A549 (cell line): ENCODE measurements around the gene AWAT1. TPM values are rescaled to one million over a fixed set of nuclear protein-coding genes. Genes with fewer than 3 reads are reported as not detected.

Experiments
- ATAC-seq, 2 experiments: fragments of 200-7000 bp in 1 of 2; fragments of >200 bp in 1 of 2; cut with Nextera tagmentation in 1 of 2; cut with Tn5 transposase in 1 of 2; 3 replicates each; pipeline versions ENCODE4 v1.8.0 to v1.9.1; 2018 to 2020; ENCODE audit warnings: mild to moderate bottlenecking in 1 of 2, moderate library complexity in 1 of 2
- CTCF ChIA-PET: fragments of 300-600 bp; sonication (Branson Sonifier 250); formaldehyde crosslinking; extraction: SDS; loops from one replicate; lab custom pipeline; 2021; ENCODE audit warnings: antibody characterized with exemption, inconsistent platforms; lab: Yijun Ruan, JAX
- POLR2A ChIA-PET: fragments of 350-600 bp; formaldehyde crosslinking; extraction: SDS; loops from one replicate; lab custom pipeline; 2021; ENCODE audit warnings: antibody characterized with exemption, inconsistent platforms; lab: Yijun Ruan, JAX
- DNase-seq, 2 experiments: peaks; one replicate each; pipeline versions ENCODE4 v3.0.0 to v3.0.0-alpha.2; 2011 to 2016; ENCODE audit warnings: low read depth in 1 of 2, low spot score in 1 of 2
- FAIRE-seq: peaks from 2 replicates; lab custom pipeline; 2011; peaks lifted over from hg19 to GRCh38; lab: Jason Lieb, UNC
- H3K27ac ChIP-seq, 2 experiments: fragments of >200 bp; sonication (Bioruptor Twin); formaldehyde crosslinking; 3 replicates each; pipeline ENCODE4 v1.5.1; 2016 to 2017
- H3K4me1 ChIP-seq: fragments of >200 bp; sonication (Bioruptor Twin); formaldehyde crosslinking; 3 replicates; pipeline ENCODE4 v1.6.1; 2016
- H3K4me2 ChIP-seq: fragments of >200 bp; sonication (Bioruptor Twin); formaldehyde crosslinking; 3 replicates; pipeline ENCODE4 v1.6.1; 2016
- H3K4me3 ChIP-seq: fragments of >200 bp; sonication (Bioruptor Twin); formaldehyde crosslinking; 3 replicates; pipeline ENCODE4 v1.5.1; 2016
- H3K9me3 ChIP-seq: fragments of >200 bp; sonication (Bioruptor Twin); formaldehyde crosslinking; 3 replicates; pipeline ENCODE4 v1.6.1; 2016
- CBX2 ChIP-seq: fragments of 200-600 bp; sonication (generic); IDR thresholded peaks from 2 replicates; pipeline ENCODE4 v1.6.1; 2016; ENCODE audit warnings: low read depth, mild to moderate bottlenecking, borderline replicate concordance
- CBX8 ChIP-seq: fragments of 200-600 bp; sonication (generic); IDR thresholded peaks from 2 replicates; pipeline ENCODE4 v1.6.1; 2016
- CEBPB ChIP-seq, 2 experiments: fragments of >200 bp in 1 of 2; sonication (Bioruptor Twin) in 1 of 2; formaldehyde crosslinking in 1 of 2; IDR thresholded peaks; 2 replicates each; pipeline ENCODE4 v1.6.1; 2012 to 2016
- CHD4 ChIP-seq: fragments of 200-600 bp; sonication (generic); IDR thresholded peaks from 2 replicates; pipeline ENCODE4 v1.6.1; 2016; ENCODE audit warnings: antibody characterized with exemption, mild to moderate bottlenecking, borderline replicate concordance
- EHF ChIP-seq: fragments of 250-450 bp; sonication (Bioruptor Pico); IDR thresholded peaks from 2 replicates; pipeline ENCODE4 v1.5.0; 2020; ENCODE audit warnings: mild to moderate bottlenecking
- EHMT2 ChIP-seq: fragments of 200-600 bp; sonication (generic); IDR thresholded peaks from 2 replicates; pipeline ENCODE4 v1.6.1; 2016; ENCODE audit warnings: antibody characterized with exemption, low read depth, mild to moderate bottlenecking, moderate library complexity
- FOSB ChIP-seq: fragments of 250-450 bp; sonication (Bioruptor Pico); IDR thresholded peaks from 2 replicates; pipeline ENCODE4 v1.5.0; 2020; ENCODE audit warnings: mild to moderate bottlenecking, moderate library complexity
- FOXS1 ChIP-seq: fragments of 250-450 bp; sonication (Bioruptor Pico); IDR thresholded peaks from 2 replicates; pipeline ENCODE4 v1.5.0; 2020; ENCODE audit warnings: mild to moderate bottlenecking, moderate library complexity
- GATA3 ChIP-seq: IDR thresholded peaks from 2 replicates; pipeline ENCODE4 v1.6.1; 2012; ENCODE audit warnings: borderline replicate concordance
- HDAC2 ChIP-seq: fragments of 200-600 bp; sonication (generic); IDR thresholded peaks from 2 replicates; pipeline ENCODE4 v1.6.1; 2016
- HOXA7 ChIP-seq: fragments of 250-450 bp; sonication (Bioruptor Pico); IDR thresholded peaks from 2 replicates; pipeline ENCODE4 v1.5.0; 2020; ENCODE audit warnings: mild to moderate bottlenecking, moderate library complexity
- HOXB13 ChIP-seq: fragments of 250-450 bp; sonication (Bioruptor Pico); IDR thresholded peaks from 2 replicates; pipeline ENCODE4 v1.5.0; 2020; ENCODE audit warnings: low read depth, mild to moderate bottlenecking, moderate library complexity
- JUN ChIP-seq, 2 experiments: fragments of >200 bp; sonication (Bioruptor Twin); formaldehyde crosslinking; IDR thresholded peaks; 2 replicates in 1 of 2; 3 replicates in 1 of 2; pipeline ENCODE4 v1.6.1; 2016 to 2017
- NFE2L2 ChIP-seq: fragments of 150-350 bp; conservative IDR thresholded peaks from 2 replicates; pipeline ENCODE4 v1.6.1; 2014; ENCODE audit warnings: low read length
- POLR2A ChIP-seq: IDR thresholded peaks from 2 replicates; pipeline ENCODE4 v1.6.1; 2012; ENCODE audit warnings: mild to moderate bottlenecking, low read length
- POLR2AphosphoS2 ChIP-seq: conservative IDR thresholded peaks from 2 replicates; pipeline ENCODE4 v1.6.1; 2012; ENCODE audit warnings: low read length, improper control_type of control experiment, inconsistent platforms
- RCOR1 ChIP-seq: fragments of 150-350 bp; IDR thresholded peaks from 2 replicates; pipeline ENCODE4 v1.6.1; 2014; ENCODE audit warnings: antibody characterized with exemption, low read length, low read depth
- RFX5 ChIP-seq: fragments of 450-650 bp; IDR thresholded peaks from 2 replicates; pipeline ENCODE4 v1.7.1; 2014; ENCODE audit warnings: antibody characterized with exemption, mild to moderate bottlenecking, moderate library complexity
- SMC3 ChIP-seq: fragments of >200 bp; sonication (Bioruptor Twin); formaldehyde crosslinking; IDR thresholded peaks from 3 replicates; pipeline ENCODE4 v1.6.1; 2018; ENCODE audit warnings: inconsistent platforms
- SREBF2 ChIP-seq: fragments of 450-650 bp; IDR thresholded peaks from 2 replicates; pipeline ENCODE4 v1.6.1; 2014; ENCODE audit warnings: mild to moderate bottlenecking, moderate library complexity
- TP53 ChIP-seq: fragments of 250-450 bp; sonication (Bioruptor Pico); IDR thresholded peaks from 2 replicates; pipeline ENCODE4 v1.5.0; 2021; ENCODE audit warnings: mild to moderate bottlenecking, moderate library complexity
- ZC3H11A ChIP-seq: fragments of 450-650 bp; IDR thresholded peaks from 2 replicates; pipeline ENCODE4 v1.6.1; 2014; ENCODE audit warnings: antibody characterized with exemption, mild to moderate bottlenecking
- ZFP36 ChIP-seq: fragments of 450-650 bp; IDR thresholded peaks from 2 replicates; pipeline ENCODE4 v1.6.1; 2014; ENCODE audit warnings: borderline replicate concordance; ENCODE audit not compliant: partially characterized antibody
- WGBS: methylation state at CpG from one replicate; pipeline ENCODE4 v1.1.6; 2017; ENCODE audit errors: missing lambda C conversion rate; 5-methylcytosine and 5-hydroxymethylcytosine counted together
- polyA plus RNA-seq, 4 experiments: library from polyadenylated mRNA; depleted of rRNA in 3 of 4; stranded (reverse); fragments of >200 nt; fragmentation: RNase III in 1 of 4; extraction: RNeasy Plus Mini Kit Qiagen cat#74134 plus additional on column Dnase treatment in 1 of 4; gene quantifications; 2 replicates in 3 of 4; 3 replicates in 1 of 4; pipeline ENCODE4 v1.2.3, GENCODE V29; 2011 to 2017
- TF ChIP-seq, protein P1 (sequence below): fragments of 250-450 bp; sonication (Bioruptor Pico); IDR thresholded peaks from 2 replicates; pipeline ENCODE4 v1.5.0; 2021; ENCODE audit warnings: mild to moderate bottlenecking, moderate library complexity, borderline replicate concordance
- TF ChIP-seq, protein P2 (sequence below): fragments of >200 bp; sonication (Bioruptor Twin); formaldehyde crosslinking; IDR thresholded peaks from 3 replicates; pipeline ENCODE4 v1.5.1; 2016
- TF ChIP-seq, protein P3 (sequence below): fragments of >200 bp; sonication (Bioruptor Twin); formaldehyde crosslinking; IDR thresholded peaks from 2 replicates; pipeline ENCODE4 v1.6.1; 2016
- TF ChIP-seq, protein P4 (sequence below): IDR thresholded peaks from 2 replicates; pipeline ENCODE4 v1.6.1; 2012
- TF ChIP-seq, protein P5 (sequence below): fragments of 450-650 bp; IDR thresholded peaks from 2 replicates; pipeline ENCODE4 v1.6.1; 2014; ENCODE audit warnings: antibody characterized with exemption

Gene AWAT1
- polyA plus RNA-seq, 2 of the 4 experiments (the other 2 are of a cell fraction): not detected

DNA sequence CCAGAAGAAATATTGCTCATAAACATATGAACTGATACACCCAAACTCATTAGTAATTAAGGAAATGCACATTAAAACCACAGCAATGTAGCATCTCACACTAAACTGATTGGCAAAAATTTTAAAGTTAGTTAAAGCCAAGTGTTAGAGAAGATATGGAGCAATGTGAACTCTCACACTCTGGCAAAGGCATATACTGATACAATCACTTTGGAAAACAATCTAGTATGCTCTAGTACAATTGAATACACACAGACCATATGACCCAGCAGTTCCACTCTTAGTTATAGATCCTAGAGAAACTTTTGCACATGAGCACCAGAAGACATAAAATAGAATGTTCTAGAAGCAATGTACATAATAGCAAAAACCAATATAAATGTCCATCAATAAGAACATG is 8.4 kb upstream of the AWAT1 start:
- CTCF ChIA-PET: interaction anchor here (2.0 kb wide), 1 partner anchor 29 kb away, joined by 6 read pairs; no protein-coding TSS in a partner anchor

DNA sequence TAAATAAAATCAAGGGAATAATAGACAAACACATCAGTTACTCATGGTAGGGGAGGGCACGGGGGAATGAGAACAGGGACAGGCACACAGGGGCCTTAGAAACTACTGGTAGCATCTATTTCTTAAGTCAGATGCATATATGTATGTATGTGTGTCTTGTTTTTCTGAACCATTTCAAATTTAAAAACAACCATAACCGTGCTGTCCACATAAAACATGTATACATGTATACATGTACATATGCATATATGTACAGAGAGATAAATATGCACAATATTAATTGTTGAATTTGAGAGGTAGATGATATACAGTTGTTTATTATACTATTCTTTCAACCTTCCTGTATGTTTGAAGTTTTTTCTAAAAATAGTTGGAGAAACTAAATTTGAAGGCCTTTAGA is 7.8 kb upstream of the AWAT1 start:
- no peak for DNase-seq
- WGBS: 57% methylated on average over 2 of the region's 2 CpGs
- no peak overlapping the region for H3K4me2 ChIP-seq
- CTCF ChIA-PET: interaction anchor here (2.0 kb wide), 1 partner anchor 29 kb away, joined by 6 read pairs; no protein-coding TSS in a partner anchor
- no peak for TF ChIP-seq FOSB (CRISPR knock-in tag)
- TF ChIP-seq SMC3: no peak
- TF ChIP-seq ZFP36: no peak
- TF ChIP-seq CBX2: no peak
- TF ChIP-seq CEBPB (IDR thresholded peaks at IDR 0.05): no peak
- TF ChIP-seq, protein P1, sequence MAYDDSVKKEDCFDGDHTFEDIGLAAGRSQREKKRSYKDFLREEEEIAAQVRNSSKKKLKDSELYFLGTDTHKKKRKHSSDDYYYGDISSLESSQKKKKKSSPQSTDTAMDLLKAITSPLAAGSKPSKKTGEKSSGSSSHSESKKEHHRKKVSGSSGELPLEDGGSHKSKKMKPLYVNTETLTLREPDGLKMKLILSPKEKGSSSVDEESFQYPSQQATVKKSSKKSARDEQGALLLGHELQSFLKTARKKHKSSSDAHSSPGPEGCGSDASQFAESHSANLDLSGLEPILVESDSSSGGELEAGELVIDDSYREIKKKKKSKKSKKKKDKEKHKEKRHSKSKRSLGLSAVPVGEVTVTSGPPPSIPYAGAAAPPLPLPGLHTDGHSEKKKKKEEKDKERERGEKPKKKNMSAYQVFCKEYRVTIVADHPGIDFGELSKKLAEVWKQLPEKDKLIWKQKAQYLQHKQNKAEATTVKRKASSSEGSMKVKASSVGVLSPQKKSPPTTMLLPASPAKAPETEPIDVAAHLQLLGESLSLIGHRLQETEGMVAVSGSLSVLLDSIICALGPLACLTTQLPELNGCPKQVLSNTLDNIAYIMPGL: no peak
- TF ChIP-seq, all 56 proteins: peak for 0
- no peaks in the 10 kb centered on the region for H3K9me3 ChIP-seq
- no peak overlapping the region for H3K4me3 ChIP-seq
- FAIRE-seq (no peak), ATAC-seq (no peak)
- POLR2A ChIA-PET: no interaction called here
- H3K27ac ChIP-seq: no peak overlapping the region
- no peaks in the 10 kb centered on the region for H3K4me1 ChIP-seq

More for the DNA sequence above, 8.4 kb upstream of the AWAT1 start:
- peaks cover under 1% of the 10 kb centered on the region; the same call in 1 of the 3 replicates for H3K4me1 ChIP-seq
- H3K4me3 ChIP-seq: no peak overlapping the region
- TF ChIP-seq CBX8 (no peak), POLR2A (no peak), CHD4 (no peak), SREBF2 (no peak), FOXS1 (CRISPR knock-in tag) (no peak), POLR2AphosphoS2 (no peak), FOSB (CRISPR knock-in tag) (no peak), RCOR1 (no peak)
- TF ChIP-seq, protein P2, sequence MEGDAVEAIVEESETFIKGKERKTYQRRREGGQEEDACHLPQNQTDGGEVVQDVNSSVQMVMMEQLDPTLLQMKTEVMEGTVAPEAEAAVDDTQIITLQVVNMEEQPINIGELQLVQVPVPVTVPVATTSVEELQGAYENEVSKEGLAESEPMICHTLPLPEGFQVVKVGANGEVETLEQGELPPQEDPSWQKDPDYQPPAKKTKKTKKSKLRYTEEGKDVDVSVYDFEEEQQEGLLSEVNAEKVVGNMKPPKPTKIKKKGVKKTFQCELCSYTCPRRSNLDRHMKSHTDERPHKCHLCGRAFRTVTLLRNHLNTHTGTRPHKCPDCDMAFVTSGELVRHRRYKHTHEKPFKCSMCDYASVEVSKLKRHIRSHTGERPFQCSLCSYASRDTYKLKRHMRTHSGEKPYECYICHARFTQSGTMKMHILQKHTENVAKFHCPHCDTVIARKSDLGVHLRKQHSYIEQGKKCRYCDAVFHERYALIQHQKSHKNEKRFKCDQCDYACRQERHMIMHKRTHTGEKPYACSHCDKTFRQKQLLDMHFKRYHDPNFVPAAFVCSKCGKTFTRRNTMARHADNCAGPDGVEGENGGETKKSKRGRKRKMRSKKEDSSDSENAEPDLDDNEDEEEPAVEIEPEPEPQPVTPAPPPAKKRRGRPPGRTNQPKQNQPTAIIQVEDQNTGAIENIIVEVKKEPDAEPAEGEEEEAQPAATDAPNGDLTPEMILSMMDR: no peak
- TF ChIP-seq, protein P3, sequence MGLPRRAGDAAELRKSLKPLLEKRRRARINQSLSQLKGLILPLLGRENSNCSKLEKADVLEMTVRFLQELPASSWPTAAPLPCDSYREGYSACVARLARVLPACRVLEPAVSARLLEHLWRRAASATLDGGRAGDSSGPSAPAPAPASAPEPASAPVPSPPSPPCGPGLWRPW: no peak
- TF ChIP-seq, protein P4, sequence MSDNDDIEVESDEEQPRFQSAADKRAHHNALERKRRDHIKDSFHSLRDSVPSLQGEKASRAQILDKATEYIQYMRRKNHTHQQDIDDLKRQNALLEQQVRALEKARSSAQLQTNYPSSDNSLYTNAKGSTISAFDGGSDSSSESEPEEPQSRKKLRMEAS: no peak
- FAIRE-seq (peak; percentile 94), ATAC-seq (no peak), DNase-seq (no peak)
- H3K4me2 ChIP-seq: no peak overlapping the region
- POLR2A ChIA-PET: no interaction called here
- H3K27ac ChIP-seq: no peak overlapping the region
- no peaks in the 10 kb centered on the region for H3K9me3 ChIP-seq

DNA sequence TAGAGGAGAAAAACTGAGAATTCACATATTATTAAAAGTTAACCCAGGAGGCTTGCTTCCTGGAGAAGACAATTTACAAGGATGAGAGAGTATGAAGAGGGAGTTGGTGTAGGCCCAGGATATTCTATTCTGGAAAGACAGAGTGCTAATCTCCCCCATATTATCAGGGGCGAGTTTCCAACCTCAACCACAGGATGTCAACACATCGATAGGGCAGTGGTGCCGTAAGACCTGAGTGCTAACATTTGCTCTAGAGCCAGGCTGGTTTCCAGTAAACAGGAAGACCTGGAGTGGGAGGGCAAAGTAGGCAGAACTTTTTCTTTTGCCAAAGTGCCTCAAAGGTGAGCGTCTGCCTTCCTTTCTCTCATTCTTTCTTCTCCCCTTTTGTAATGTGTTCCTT is 2.8 kb upstream of the AWAT1 start:
- peak; percentile 39 for FAIRE-seq
- ChIA-PET CTCF (no interaction called here), POLR2A (no interaction called here)
- ATAC-seq: no peak
- no peaks in the 10 kb centered on the region for H3K4me1 ChIP-seq
- H3K9me3 ChIP-seq: no peaks in the 10 kb centered on the region
- TF ChIP-seq NFE2L2 (no peak), HDAC2 (no peak), JUN (IDR thresholded peaks at IDR 0.05) (no peak), ZC3H11A (no peak), RFX5 (no peak), TP53 (CRISPR knock-in tag) (no peak), HOXB13 (CRISPR knock-in tag) (no peak), EHF (no peak), EHMT2 (no peak), GATA3 (no peak), SREBF2 (no peak), HOXA7 (CRISPR knock-in tag) (no peak)
- TF ChIP-seq, protein P1: no peak
- TF ChIP-seq, protein P5, sequence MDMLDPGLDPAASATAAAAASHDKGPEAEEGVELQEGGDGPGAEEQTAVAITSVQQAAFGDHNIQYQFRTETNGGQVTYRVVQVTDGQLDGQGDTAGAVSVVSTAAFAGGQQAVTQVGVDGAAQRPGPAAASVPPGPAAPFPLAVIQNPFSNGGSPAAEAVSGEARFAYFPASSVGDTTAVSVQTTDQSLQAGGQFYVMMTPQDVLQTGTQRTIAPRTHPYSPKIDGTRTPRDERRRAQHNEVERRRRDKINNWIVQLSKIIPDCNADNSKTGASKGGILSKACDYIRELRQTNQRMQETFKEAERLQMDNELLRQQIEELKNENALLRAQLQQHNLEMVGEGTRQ: no peak
- H3K4me3 ChIP-seq: no peak overlapping the region
- 66% methylated on average over 4 of the region's 4 CpGs for WGBS
- H3K27ac ChIP-seq: no peak overlapping the region
- no peak overlapping the region for H3K4me2 ChIP-seq
- DNase-seq: no peak
